MM.1S (cell line): ENCODE measurements around the gene PTPRF.

Experiments
- DNase-seq: peaks from one replicate; pipeline ENCODE4 v3.0.0-alpha.2; 2015
- H2AFZ ChIP-seq: fragments of 300-600 bp; sonication (generic); 2 replicates; pipeline ENCODE4 v1.6.0; 2016; ENCODE audit warnings: antibody characterized with exemption, low read length
- H3F3A ChIP-seq: fragments of 300-600 bp; sonication (generic); 2 replicates; pipeline ENCODE4 v1.6.1; 2016; ENCODE audit warnings: mild to moderate bottlenecking, antibody characterized with exemption, low read length, moderate library complexity, mixed read lengths; ENCODE audit not compliant: insufficient read depth
- H3K27ac ChIP-seq: fragments of 300-600 bp; sonication (generic); 2 replicates; pipeline ENCODE4 v1.5.1; 2016; ENCODE audit warnings: mild to moderate bottlenecking, low read length
- H3K27me3 ChIP-seq: fragments of 300-600 bp; sonication (generic); replicated peaks from 2 replicates; pipeline ENCODE4 v1.6.0; 2016; ENCODE audit warnings: low read length; ENCODE audit not compliant: insufficient read depth
- H3K36me3 ChIP-seq: fragments of 300-600 bp; sonication (generic); replicated peaks from 2 replicates; pipeline ENCODE4 v1.6.1; 2016; ENCODE audit warnings: mild to moderate bottlenecking, low read length, mixed read lengths; ENCODE audit not compliant: insufficient read depth
- H3K4me1 ChIP-seq: fragments of 300-600 bp; sonication (generic); 2 replicates; pipeline ENCODE4 v1.6.1; 2016; ENCODE audit warnings: low read length, mixed read lengths
- H3K4me2 ChIP-seq: fragments of 300-600 bp; sonication (generic); 2 replicates; pipeline ENCODE4 v1.6.0; 2016; ENCODE audit warnings: low read depth, low read length
- H3K4me3 ChIP-seq: fragments of 300-600 bp; sonication (generic); 2 replicates; pipeline ENCODE4 v1.5.1; 2016; ENCODE audit warnings: low read length, mixed read lengths
- H3K79me2 ChIP-seq: fragments of 300-600 bp; sonication (generic); 2 replicates; pipeline ENCODE4 v1.6.1; 2016; ENCODE audit warnings: mixed run types, low read length, mixed read lengths
- H3K9ac ChIP-seq: fragments of 300-600 bp; sonication (generic); 2 replicates; pipeline ENCODE4 v1.6.1; 2016; ENCODE audit warnings: low read length, mixed read lengths
- H3K9me2 ChIP-seq: fragments of 300-600 bp; sonication (generic); replicated peaks from 2 replicates; pipeline ENCODE4 v1.6.1; 2016; ENCODE audit warnings: mild to moderate bottlenecking, low read length, mixed read lengths; ENCODE audit not compliant: insufficient read depth
- H3K9me3 ChIP-seq: fragments of 300-600 bp; sonication (generic); replicated peaks from 2 replicates; pipeline ENCODE4 v1.6.1; 2016; ENCODE audit warnings: mild to moderate bottlenecking, low read length, mixed read lengths; ENCODE audit not compliant: insufficient read depth
- H4K20me1 ChIP-seq: fragments of 300-600 bp; sonication (generic); 2 replicates; pipeline ENCODE4 v1.6.1; 2016; ENCODE audit warnings: mild to moderate bottlenecking, low read length, moderate library complexity, mixed read lengths; ENCODE audit not compliant: insufficient read depth
- EZH2 ChIP-seq: fragments of 300-600 bp; sonication (generic); optimal IDR thresholded peaks from 2 replicates; pipeline ENCODE3; 2017; ENCODE audit warnings: low read depth, mild to moderate bottlenecking, antibody characterized with exemption, low read length, mixed read lengths
- EZH2phosphoT487 ChIP-seq: fragments of 300-600 bp; sonication (generic); IDR thresholded peaks from 2 replicates; pipeline ENCODE4 v1.6.1; 2018; ENCODE audit warnings: antibody characterized with exemption, low read length
- TF ChIP-seq, protein P1 (sequence below): fragments of 300-600 bp; sonication (generic); IDR thresholded peaks from 2 replicates; pipeline ENCODE4 v1.5.1; 2016; ENCODE audit warnings: antibody characterized with exemption, low read length, mixed read lengths

Gene PTPRF

DNA sequence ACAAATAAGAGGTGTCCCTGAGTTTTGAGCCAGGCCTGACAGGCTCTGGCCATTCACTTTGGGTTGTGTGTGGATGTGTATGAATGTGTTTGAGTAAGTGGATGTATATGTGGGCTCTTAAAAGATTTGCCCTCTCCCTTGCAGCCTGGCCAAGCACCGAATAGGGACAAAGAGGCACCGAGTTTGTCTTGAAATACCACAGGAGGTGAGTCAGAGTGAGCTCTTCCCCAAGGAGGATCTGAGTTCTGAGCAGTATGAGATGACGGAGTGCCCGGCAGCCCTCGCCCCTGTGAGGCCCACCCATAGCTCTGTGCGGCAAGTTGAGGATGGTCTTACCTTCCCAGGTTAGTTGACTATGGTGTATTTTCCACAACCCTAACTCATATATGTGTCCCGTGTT, 138.3 kb downstream of the PTPRF start:
- TF ChIP-seq EZH2 (no peak), EZH2phosphoT487 (no peak)
- TF ChIP-seq, protein P1, sequence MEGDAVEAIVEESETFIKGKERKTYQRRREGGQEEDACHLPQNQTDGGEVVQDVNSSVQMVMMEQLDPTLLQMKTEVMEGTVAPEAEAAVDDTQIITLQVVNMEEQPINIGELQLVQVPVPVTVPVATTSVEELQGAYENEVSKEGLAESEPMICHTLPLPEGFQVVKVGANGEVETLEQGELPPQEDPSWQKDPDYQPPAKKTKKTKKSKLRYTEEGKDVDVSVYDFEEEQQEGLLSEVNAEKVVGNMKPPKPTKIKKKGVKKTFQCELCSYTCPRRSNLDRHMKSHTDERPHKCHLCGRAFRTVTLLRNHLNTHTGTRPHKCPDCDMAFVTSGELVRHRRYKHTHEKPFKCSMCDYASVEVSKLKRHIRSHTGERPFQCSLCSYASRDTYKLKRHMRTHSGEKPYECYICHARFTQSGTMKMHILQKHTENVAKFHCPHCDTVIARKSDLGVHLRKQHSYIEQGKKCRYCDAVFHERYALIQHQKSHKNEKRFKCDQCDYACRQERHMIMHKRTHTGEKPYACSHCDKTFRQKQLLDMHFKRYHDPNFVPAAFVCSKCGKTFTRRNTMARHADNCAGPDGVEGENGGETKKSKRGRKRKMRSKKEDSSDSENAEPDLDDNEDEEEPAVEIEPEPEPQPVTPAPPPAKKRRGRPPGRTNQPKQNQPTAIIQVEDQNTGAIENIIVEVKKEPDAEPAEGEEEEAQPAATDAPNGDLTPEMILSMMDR: no peak
- Histone ChIP-seq H3K9me3 (no peaks in the 10 kb centered on the region), H4K20me1 (no peaks in the 10 kb centered on the region), H3K79me2 (no peaks in the 10 kb centered on the region), H3K4me1 (peaks cover 2% of the 10 kb centered on the region; the same call in 1 of the 2 replicates), H3K9ac (no peak overlapping the region), H3K27me3 (no peaks in the 10 kb centered on the region), H3K36me3 (peaks cover 14% of the 10 kb centered on the region), H2AFZ (no peak overlapping the region), H3K9me2 (no peaks in the 10 kb centered on the region), H3F3A (no peaks in the 10 kb centered on the region), H3K27ac (no peak overlapping the region), H3K4me3 (no peak overlapping the region), H3K4me2 (no peak overlapping the region)
- DNase-seq: no peak

DNA sequence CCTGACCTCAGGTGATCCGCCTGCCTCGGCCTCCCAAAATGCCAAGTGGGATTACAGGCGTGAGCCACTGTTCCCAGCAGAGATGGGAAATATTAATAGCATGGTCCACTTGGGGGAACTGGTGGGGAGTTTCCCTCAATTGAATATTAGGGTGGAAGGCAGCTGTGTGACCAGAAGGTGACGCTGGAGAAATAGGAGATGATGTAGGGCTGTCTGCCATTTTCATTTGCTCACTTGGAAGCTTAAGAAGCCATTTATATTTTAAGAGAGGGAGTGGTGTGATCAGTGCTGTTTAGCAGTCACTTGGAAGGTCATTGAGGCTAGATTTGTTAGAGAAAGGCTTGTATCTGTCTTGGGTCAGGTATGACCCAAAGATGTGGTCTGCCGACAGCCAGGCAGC, 139.2 kb downstream of the PTPRF start:
- no peaks in the 10 kb centered on the region for H3K79me2 ChIP-seq
- no peaks in the 10 kb centered on the region for H4K20me1 ChIP-seq

DNA sequence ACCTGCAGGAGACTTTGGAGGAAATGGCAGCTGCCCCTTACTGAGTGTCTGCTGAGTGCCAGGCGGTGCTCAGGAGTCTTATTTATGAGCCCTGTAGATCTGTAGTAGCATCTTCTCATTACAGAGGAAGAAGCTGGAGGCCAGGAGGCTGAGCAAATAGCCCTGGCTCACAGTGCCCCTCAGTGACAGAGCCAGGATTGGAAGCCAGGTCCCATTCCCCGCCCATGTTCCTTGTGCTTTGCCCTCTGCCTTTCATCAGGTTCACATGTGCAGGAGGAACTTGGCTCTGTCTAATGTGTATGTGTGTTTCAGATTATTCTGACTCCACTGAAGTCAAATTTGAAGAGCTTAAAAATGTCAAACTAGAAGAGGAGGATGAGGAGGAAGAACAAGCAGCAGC, 140.5 kb downstream of the PTPRF start:
- Histone ChIP-seq H3K4me2 (no peak overlapping the region), H2AFZ (no peak overlapping the region), H3K4me1 (no peaks in the 10 kb centered on the region), H3F3A (no peaks in the 10 kb centered on the region), H3K9ac (no peak overlapping the region), H3K79me2 (no peaks in the 10 kb centered on the region), H3K4me3 (no peak overlapping the region), H3K27ac (no peak overlapping the region), H4K20me1 (no peaks in the 10 kb centered on the region), H3K27me3 (no peaks in the 10 kb centered on the region), H3K9me2 (no peaks in the 10 kb centered on the region), H3K9me3 (no peaks in the 10 kb centered on the region), H3K36me3 (peaks cover 14% of the 10 kb centered on the region)
- no peak for DNase-seq
- TF ChIP-seq, protein P1: no peak
- TF ChIP-seq EZH2 (no peak), EZH2phosphoT487 (no peak)

More for the DNA sequence above, 139.2 kb downstream of the PTPRF start:
- H3K4me1 ChIP-seq: no peaks in the 10 kb centered on the region
- no peak overlapping the region for H3K27ac ChIP-seq
- no peaks in the 10 kb centered on the region for H3K27me3 ChIP-seq
- H3K9ac ChIP-seq: no peak overlapping the region
- no peak overlapping the region for H2AFZ ChIP-seq
- TF ChIP-seq, protein P1: no peak
- TF ChIP-seq EZH2phosphoT487 (no peak), EZH2 (no peak)
- H3K9me2 ChIP-seq: no peaks in the 10 kb centered on the region
- H3K4me2 ChIP-seq: no peak overlapping the region
- H3K36me3 ChIP-seq: peaks cover 14% of the 10 kb centered on the region
- no peaks in the 10 kb centered on the region for H3K9me3 ChIP-seq
- no peak overlapping the region for H3K4me3 ChIP-seq
- no peak for DNase-seq
- H3F3A ChIP-seq: no peaks in the 10 kb centered on the region
